KMS-11 (cell line): ENCODE data around the gene MED31.

ENCODE experiments used
- H2AFZ ChIP-seq: fragments of 200-600 bp; sonication (generic); 2 replicates; pipeline ENCODE4 v1.6.1; 2016; ENCODE audit warnings: antibody characterized with exemption, mixed run types, low read depth
- H3K27ac ChIP-seq: fragments of 200-600 bp; sonication (generic); 2 replicates; pipeline ENCODE4 v1.6.1; 2016; ENCODE audit warnings: mild to moderate bottlenecking, mixed run types
- H3K27me3 ChIP-seq: fragments of 200-600 bp; sonication (generic); 2 replicates; pipeline ENCODE4 v1.6.1; 2017; ENCODE audit warnings: mild to moderate bottlenecking, low read depth, mixed run types, moderate library complexity; ENCODE audit not compliant: insufficient read depth
- H3K36me3 ChIP-seq: fragments of 200-600 bp; sonication (generic); 2 replicates; pipeline ENCODE4 v1.6.1; 2017; ENCODE audit warnings: mild to moderate bottlenecking, mixed run types; ENCODE audit not compliant: insufficient read depth
- H3K4me1 ChIP-seq: fragments of 200-600 bp; sonication (generic); 2 replicates; pipeline ENCODE4 v1.6.1; 2016; ENCODE audit warnings: mild to moderate bottlenecking, low read depth, mixed run types; ENCODE audit not compliant: poor library complexity, severe bottlenecking
- H3K4me2 ChIP-seq: fragments of 200-600 bp; sonication (generic); 2 replicates; pipeline ENCODE4 v1.7.0; 2016; ENCODE audit warnings: mild to moderate bottlenecking, mixed run types
- H3K4me3 ChIP-seq: fragments of 200-600 bp; sonication (generic); IDR thresholded peaks from 2 replicates; pipeline ENCODE4 v1.6.1; 2017; ENCODE audit warnings: low read depth, low read length, mixed read lengths; ENCODE audit not compliant: insufficient read depth
- H3K79me2 ChIP-seq: fragments of 200-600 bp; sonication (generic); 2 replicates; pipeline ENCODE4 v1.6.1; 2016; ENCODE audit warnings: low read depth, mixed run types; ENCODE audit not compliant: insufficient read depth
- H3K9ac ChIP-seq: fragments of 200-600 bp; sonication (generic); 2 replicates; pipeline ENCODE4 v1.6.1; 2016; ENCODE audit warnings: mild to moderate bottlenecking, mixed run types
- H4K20me1 ChIP-seq: fragments of 200-600 bp; sonication (generic); 2 replicates; pipeline ENCODE4 v1.6.1; 2016; ENCODE audit warnings: mild to moderate bottlenecking, mixed run types; ENCODE audit not compliant: insufficient read depth
- TF ChIP-seq, protein P1 (sequence below): fragments of 200-600 bp; sonication (generic); conservative IDR thresholded peaks from 2 replicates; pipeline ENCODE4 v1.6.1; 2017; ENCODE audit warnings: low read depth, mild to moderate bottlenecking, antibody characterized with exemption, low read length, moderate library complexity, mixed read lengths

The MED31 gene

DNA sequence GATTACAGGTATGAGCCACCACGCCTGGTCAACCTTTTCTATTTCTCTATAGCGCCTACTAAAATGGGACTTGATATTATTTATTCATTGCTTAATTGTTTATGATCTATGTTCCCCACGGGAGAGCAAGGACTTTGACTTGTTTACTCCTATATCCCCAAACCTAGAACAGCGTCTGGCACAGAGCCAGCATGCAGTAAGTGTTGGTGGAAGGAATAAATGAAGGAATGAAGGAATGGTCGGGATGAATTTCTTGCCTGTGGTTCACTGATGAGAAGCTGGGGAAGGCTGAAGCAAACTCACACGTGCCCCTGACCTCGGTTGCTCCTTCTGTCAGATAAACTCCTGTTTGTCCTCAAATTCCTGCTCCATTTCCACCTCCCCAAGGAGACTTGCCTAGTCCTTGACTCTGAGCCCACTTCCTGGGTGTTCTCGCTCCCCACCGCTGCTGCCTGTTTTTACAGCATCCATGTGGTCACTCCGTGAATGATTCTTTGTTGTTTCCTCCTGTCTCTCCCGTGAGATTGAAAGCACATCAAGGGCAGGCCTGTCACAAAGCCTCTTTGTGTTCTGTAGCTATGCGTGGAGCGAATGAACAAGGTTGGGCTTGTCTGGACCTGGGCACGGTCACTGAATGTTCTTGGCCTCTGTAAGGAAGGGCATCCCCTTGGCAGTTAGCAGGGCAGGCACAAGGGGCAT is 17.5 kb upstream of the MED31 start:
- no peaks in the 10 kb centered on the region for H3K36me3 ChIP-seq
- H3K79me2 ChIP-seq, result no peaks in the 10 kb centered on the region
- H3K4me3 ChIP-seq, result no peak overlapping the region
- no peak overlapping the region for H3K27ac ChIP-seq
- H3K4me2 ChIP-seq, result no peak overlapping the region
- no peak overlapping the region for H3K9ac ChIP-seq
- no peak overlapping the region for H2AFZ ChIP-seq
- H4K20me1 ChIP-seq, result no peaks in the 10 kb centered on the region
- no peaks in the 10 kb centered on the region for H3K4me1 ChIP-seq
- H3K27me3 ChIP-seq, result no peaks in the 10 kb centered on the region
- TF ChIP-seq, protein P1, sequence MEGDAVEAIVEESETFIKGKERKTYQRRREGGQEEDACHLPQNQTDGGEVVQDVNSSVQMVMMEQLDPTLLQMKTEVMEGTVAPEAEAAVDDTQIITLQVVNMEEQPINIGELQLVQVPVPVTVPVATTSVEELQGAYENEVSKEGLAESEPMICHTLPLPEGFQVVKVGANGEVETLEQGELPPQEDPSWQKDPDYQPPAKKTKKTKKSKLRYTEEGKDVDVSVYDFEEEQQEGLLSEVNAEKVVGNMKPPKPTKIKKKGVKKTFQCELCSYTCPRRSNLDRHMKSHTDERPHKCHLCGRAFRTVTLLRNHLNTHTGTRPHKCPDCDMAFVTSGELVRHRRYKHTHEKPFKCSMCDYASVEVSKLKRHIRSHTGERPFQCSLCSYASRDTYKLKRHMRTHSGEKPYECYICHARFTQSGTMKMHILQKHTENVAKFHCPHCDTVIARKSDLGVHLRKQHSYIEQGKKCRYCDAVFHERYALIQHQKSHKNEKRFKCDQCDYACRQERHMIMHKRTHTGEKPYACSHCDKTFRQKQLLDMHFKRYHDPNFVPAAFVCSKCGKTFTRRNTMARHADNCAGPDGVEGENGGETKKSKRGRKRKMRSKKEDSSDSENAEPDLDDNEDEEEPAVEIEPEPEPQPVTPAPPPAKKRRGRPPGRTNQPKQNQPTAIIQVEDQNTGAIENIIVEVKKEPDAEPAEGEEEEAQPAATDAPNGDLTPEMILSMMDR, result no peak

GRCh38 chr17:6668219-6668618 is 16.8 kb upstream of the MED31 start:
- Histone ChIP-seq H3K36me3 (no peaks in the 10 kb centered on the region), H3K4me1 (no peaks in the 10 kb centered on the region), H3K9ac (no peak overlapping the region), H3K27ac (no peak overlapping the region), H2AFZ (no peak overlapping the region), H3K79me2 (no peaks in the 10 kb centered on the region), H3K27me3 (no peaks in the 10 kb centered on the region), H3K4me2 (no peak overlapping the region), H3K4me3 (no peak overlapping the region), H4K20me1 (no peaks in the 10 kb centered on the region)
- TF ChIP-seq, protein P1, result no peak

DNA sequence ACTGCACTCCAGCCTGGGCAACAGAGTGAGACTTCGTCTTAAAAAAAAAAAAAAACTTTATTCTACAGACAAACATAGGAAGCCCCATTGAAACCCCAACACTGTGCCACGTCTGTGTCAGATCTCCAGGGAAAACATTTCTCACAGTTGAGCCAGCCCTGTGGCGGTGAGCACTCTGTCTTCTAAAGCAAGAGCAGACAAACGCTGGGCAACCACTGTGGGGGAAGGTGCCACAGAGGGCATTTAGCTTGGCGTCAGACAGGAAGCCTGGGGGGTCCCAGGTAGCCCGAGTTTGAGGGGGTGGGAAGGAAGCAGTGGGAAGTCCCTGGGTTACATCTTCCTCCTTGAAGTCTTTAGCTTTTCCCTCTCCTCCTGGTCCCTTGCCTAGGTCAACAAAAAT is 16.1 kb upstream of the MED31 start:
- Histone ChIP-seq H3K4me3 (no peak overlapping the region), H4K20me1 (no peaks in the 10 kb centered on the region), H2AFZ (no peak overlapping the region), H3K79me2 (no peaks in the 10 kb centered on the region), H3K27ac (no peak overlapping the region), H3K9ac (no peak overlapping the region), H3K4me1 (no peaks in the 10 kb centered on the region), H3K27me3 (no peaks in the 10 kb centered on the region), H3K36me3 (no peaks in the 10 kb centered on the region), H3K4me2 (no peak overlapping the region)
- TF ChIP-seq, protein P1, result no peak

- no peaks in the 10 kb centered on the region for H3K36me3 ChIP-seq
- H3K79me2 ChIP-seq, result no peaks in the 10 kb centered on the region
- H3K9ac ChIP-seq, result no peak overlapping the region
- H3K27ac ChIP-seq, result no peak overlapping the region
- no peak overlapping the region for H3K4me2 ChIP-seq
- TF ChIP-seq, protein P1, result no peak
- no peaks in the 10 kb centered on the region for H3K27me3 ChIP-seq
- H3K4me1 ChIP-seq, result no peaks in the 10 kb centered on the region
- no peaks in the 10 kb centered on the region for H4K20me1 ChIP-seq
- H2AFZ ChIP-seq, result no peak overlapping the region
- no peak overlapping the region for H3K4me3 ChIP-seq
Measured at GRCh38 chr17:6666557-6666956, 15.2 kb upstream of the MED31 start.
